Liver (tissue), 3 donors: ENCODE results near the gene IGF1R.

ENCODE experiments used
- FOXA1 ChIP-seq: IDR thresholded peaks from 2 replicates; pipeline ENCODE4 v1.6.1; 2016; ENCODE audit warnings: antibody characterized with exemption
- HNF4A ChIP-seq, 2 donors: conservative IDR thresholded peaks; 2 replicates each; pipeline ENCODE4 v1.6.1; 2016; ENCODE audit warnings: antibody characterized with exemption in 2 of 2, mild to moderate bottlenecking in 2 of 2
- JUND ChIP-seq, 2 donors: IDR thresholded peaks; 2 replicates each; pipeline ENCODE4 v1.6.1; 2016; ENCODE audit warnings: antibody characterized with exemption in 2 of 2
- NR2F2 ChIP-seq: IDR thresholded peaks from 2 replicates; pipeline ENCODE4 v1.6.1; 2016; ENCODE audit warnings: antibody characterized with exemption
- RAD21 ChIP-seq, 2 donors: IDR thresholded peaks; 2 replicates each; pipeline ENCODE4 v1.6.1; 2016; ENCODE audit warnings: antibody characterized with exemption in 2 of 2, mild to moderate bottlenecking in 2 of 2
- REST ChIP-seq: IDR thresholded peaks from 2 replicates; pipeline ENCODE4 v1.6.1; 2016; ENCODE audit warnings: antibody characterized with exemption, mild to moderate bottlenecking
- RXRA ChIP-seq, 2 donors: IDR thresholded peaks; 2 replicates each; pipeline ENCODE4 v1.6.1; 2017 to 2018; ENCODE audit warnings: antibody characterized with exemption in 2 of 2, mild to moderate bottlenecking in 1 of 2
- TAF1 ChIP-seq: conservative IDR thresholded peaks from 2 replicates; pipeline ENCODE4 v1.6.1; 2016; ENCODE audit warnings: antibody characterized with exemption, mild to moderate bottlenecking
- YY1 ChIP-seq: IDR thresholded peaks from 2 replicates; pipeline ENCODE4 v1.6.1; 2016; ENCODE audit warnings: antibody characterized with exemption, mild to moderate bottlenecking
- TF ChIP-seq, protein P1 (sequence below): fragments of 150-350 bp; IDR thresholded peaks from 2 replicates; pipeline ENCODE4 v1.5.1; 2017; ENCODE audit warnings: improper control_type of control experiment, low read depth, low read length; ENCODE audit not compliant: missing input control
- TF ChIP-seq, protein P2 (sequence below): IDR thresholded peaks from 2 replicates; pipeline ENCODE4 v1.6.1; 2016; ENCODE audit warnings: antibody characterized with exemption
- TF ChIP-seq, protein P3 (sequence below): IDR thresholded peaks from 2 replicates; pipeline ENCODE4 v1.6.1; 2016; ENCODE audit warnings: antibody characterized with exemption
- donor health status: healthy.
- donor health status: healthy.

- TF ChIP-seq, protein P1, sequence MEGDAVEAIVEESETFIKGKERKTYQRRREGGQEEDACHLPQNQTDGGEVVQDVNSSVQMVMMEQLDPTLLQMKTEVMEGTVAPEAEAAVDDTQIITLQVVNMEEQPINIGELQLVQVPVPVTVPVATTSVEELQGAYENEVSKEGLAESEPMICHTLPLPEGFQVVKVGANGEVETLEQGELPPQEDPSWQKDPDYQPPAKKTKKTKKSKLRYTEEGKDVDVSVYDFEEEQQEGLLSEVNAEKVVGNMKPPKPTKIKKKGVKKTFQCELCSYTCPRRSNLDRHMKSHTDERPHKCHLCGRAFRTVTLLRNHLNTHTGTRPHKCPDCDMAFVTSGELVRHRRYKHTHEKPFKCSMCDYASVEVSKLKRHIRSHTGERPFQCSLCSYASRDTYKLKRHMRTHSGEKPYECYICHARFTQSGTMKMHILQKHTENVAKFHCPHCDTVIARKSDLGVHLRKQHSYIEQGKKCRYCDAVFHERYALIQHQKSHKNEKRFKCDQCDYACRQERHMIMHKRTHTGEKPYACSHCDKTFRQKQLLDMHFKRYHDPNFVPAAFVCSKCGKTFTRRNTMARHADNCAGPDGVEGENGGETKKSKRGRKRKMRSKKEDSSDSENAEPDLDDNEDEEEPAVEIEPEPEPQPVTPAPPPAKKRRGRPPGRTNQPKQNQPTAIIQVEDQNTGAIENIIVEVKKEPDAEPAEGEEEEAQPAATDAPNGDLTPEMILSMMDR: no peak
- TF ChIP-seq YY1 (no peak), JUND (IDR thresholded peaks at IDR 0.05) (no peak), REST (no peak), NR2F2 (no peak), TAF1 (no peak), RXRA (IDR thresholded peaks at IDR 0.05) (no peak), HNF4A (conservative IDR thresholded peaks at IDR 0.05) (no peak), RAD21 (IDR thresholded peaks at IDR 0.05) (no peak), FOXA1 (no peak)
- TF ChIP-seq, protein P2, sequence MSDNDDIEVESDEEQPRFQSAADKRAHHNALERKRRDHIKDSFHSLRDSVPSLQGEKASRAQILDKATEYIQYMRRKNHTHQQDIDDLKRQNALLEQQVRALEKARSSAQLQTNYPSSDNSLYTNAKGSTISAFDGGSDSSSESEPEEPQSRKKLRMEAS: no peak
- TF ChIP-seq, protein P3, sequence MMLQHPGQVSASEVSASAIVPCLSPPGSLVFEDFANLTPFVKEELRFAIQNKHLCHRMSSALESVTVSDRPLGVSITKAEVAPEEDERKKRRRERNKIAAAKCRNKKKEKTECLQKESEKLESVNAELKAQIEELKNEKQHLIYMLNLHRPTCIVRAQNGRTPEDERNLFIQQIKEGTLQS: no peak
Measured at GRCh38 chr15:98896002-98896721, 247.8 kb downstream of the IGF1R start.
